HT1080 (cell line): Measurements from ENCODE around the gene RALY. TPM values are rescaled to one million over a fixed set of nuclear protein-coding genes. Genes with fewer than 3 reads are reported as not detected.

ENCODE experiments used
- DNase-seq: peaks from one replicate; pipeline ENCODE4 v3.0.0-alpha.2; 2015; ENCODE audit warnings: low read depth
- polyA plus RNA-seq, 2 experiments: library from polyadenylated mRNA; depleted of rRNA; stranded (reverse); fragments of >200 nt; gene quantifications; 2 replicates each; pipeline ENCODE4 v1.2.3, GENCODE V29; 2015
- total RNA-seq: library from RNA; depleted of rRNA; stranded (reverse); fragments of >200 nt; shearing (Covaris generic); gene quantifications from 2 replicates; pipeline ENCODE4 v1.2.3, GENCODE V29; 2014; rRNA removed

RALY gene
- 99.9 and 128 TPM in 2 replicates for total RNA-seq
- polyA plus RNA-seq (2015; cell fraction: cytosol; rRNA removed), result 163 and 183 TPM in 2 replicates
- polyA plus RNA-seq (2015; cell fraction: nucleus; rRNA removed), result 118 and 128 TPM in 2 replicates

DNA sequence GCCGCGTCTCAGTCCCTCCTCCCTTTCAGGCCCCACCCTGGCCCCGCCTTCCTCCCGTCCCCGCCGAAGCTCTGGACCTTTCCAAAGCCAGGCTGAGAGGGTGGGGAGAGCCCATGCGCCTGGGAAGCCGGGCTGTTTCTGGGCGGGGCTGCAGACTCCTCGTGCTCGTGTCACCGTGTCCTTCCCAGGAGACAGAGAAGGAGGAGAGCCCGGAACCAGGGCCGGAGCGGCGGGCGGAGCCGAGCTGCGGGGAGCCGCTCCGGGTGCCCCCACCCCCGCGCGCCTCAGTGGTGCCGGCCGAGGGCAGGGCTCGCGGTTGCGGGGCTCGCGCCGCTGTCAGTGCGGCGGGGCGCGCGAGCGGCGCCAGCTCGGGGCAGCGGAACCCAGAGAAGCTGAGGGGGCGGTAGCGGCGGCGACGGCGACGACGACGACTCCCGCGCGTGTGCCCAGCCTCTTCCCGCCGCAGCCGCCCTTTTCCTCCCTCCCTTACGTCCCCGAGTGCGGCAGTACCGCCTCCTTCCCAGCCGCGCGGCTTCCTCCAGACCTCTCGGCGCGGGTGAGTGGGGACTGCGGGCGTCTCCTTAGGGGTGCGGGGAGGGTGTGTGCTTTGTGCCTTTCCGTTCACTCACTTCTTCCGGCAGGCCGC, at the start of gene RALY:
RALY (plus strand) TSS at position 336 of the 646 bp plus-strand sequence. CDS start 78,164 bp downstream, outside the sequence.
- DNase-seq, result no peak

- DNase-seq, result peak; percentile 17
Measured at GRCh38 chr20:33944914-33945313, 48.8 kb upstream of the RALY start.

DNA sequence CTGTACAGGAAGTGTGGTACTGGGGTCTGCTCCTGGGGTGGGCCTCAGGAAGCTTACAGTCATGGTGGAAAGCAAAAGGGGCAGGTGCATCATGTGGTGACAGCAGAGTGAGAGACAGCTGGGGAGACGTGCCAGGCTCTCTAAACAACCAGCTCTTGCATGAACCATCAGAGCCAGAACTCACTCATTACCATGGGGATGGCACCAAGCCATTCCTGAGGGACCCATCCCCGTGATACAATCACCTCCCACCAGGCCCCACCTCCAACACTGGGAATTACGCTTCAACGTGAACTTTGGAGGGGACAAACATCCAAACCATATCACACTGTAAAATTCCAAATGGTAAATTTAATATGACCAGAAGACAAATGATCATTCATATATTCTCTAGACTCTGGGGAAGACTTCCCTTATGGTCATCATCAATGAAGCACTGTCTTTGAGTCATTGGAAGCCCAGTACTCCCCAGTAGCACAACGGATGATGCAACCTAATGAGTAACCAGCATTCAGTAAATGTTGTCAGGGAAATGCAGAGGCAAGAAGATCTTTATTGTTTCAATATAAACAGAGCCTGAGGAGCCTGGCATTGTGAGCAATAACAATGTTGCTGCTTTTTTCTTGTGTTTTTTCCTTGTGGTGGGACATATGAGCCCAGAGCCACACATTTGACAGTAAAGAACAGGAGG, 48.2 kb upstream of the RALY start:
- peak; percentile 71 for DNase-seq

DNA sequence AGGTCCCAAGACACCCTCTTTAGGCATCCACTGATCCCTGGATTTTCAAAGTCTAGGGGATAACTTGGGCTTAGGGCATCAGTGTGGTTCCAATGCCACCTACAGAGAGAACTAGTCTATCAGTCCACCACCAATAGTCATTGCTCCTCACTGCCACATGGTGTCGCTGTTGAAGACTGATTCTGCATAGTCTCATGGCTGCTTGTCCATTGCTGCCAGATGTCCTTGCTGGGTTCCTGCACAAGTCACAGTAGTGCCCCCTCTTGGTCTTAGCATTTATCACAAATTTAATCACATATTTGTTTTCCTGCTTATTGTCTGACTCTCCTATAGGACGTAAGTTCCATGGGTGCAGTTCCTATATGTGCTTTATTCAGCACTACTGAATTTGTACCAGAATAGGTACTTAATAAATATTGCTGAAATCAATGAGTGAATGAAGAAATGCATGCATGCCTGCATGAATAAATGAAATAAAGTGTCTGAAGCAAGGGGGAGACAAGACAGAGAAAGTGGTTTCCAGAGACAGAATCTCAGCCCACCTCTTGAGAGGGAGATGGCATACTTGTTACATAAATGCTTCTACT, 45.9 kb upstream of the RALY start:
- peak; percentile 80 for DNase-seq

- DNase-seq, result no peak
Measured at GRCh38 chr20:33948480-33948879, 45.2 kb upstream of the RALY start.

DNA sequence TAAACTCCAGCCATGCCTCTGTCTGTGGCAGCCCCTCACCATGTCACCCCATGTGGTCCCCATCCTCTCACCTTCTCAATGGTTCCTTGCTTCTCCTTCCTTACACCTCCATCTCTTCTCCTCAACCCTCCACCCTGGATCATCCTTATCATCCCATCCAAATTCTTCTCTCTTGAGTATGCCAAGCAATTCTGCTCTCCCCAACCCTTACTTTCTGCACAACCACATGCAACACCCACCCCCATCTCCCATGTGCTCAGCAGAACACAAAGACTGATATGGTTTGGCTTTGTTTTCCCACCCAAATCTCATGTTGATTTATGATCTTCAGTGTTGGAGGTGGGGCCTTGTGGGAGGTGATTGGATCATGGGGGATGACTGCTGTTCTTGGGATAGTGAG, 42.5 kb upstream of the RALY start:
- DNase-seq, result no peak

- no peak for DNase-seq
Measured at GRCh38 chr20:33954504-33954903, 39.2 kb upstream of the RALY start.

GRCh38 chr20:33963751-33964150, 30.0 kb upstream of the RALY start:
- no peak for DNase-seq

DNA sequence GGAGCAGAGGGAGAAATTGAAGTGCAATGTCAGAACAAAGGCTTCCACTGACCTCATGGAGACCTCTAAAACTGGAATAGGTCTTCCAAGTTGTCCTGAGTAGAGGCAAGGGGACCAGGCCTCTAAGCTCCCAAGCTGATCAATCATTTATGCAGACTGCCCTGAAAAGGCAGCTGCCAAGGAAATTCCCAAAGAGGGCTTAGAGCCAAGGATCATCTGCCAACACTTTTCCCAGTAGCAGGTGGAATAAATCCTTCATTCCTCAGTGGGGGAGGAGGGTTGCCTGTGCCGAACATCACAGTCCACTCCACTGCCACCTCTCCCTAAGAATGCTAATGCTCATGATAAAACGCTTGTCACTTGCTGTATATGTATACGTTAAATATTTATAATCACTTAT, 29.3 kb upstream of the RALY start:
- DNase-seq, result no peak

GRCh38 chr20:33967126-33967525, 26.6 kb upstream of the RALY start:
- DNase-seq, result no peak

DNA sequence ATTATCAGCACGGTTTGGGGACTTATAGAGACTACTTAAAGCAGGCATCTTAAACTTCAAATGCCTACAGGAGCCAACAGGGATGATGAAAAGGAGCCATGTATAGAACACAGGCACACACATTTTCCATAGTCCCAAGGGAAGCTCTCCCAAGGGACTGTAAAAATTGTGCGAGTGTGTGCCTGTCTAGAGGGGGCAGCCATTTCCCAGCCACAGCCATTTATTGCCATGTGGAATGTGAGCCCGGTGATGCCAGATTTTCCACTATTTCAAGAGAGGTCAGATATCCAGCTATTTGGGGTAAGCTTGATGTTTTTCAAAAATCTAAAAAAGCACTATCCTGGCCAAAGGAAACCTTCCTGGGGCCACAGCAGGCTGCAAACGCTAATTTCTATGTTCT, 24.1 kb upstream of the RALY start:
- DNase-seq, result no peak

GRCh38 chr20:33970229-33970628, 23.5 kb upstream of the RALY start:
- no peak for DNase-seq

- DNase-seq, result no peak
Measured at GRCh38 chr20:33971147-33971975, 22.4 kb upstream of the RALY start.

- no peak for DNase-seq
Measured at GRCh38 chr20:33976959-33977358, 16.8 kb upstream of the RALY start.

DNA sequence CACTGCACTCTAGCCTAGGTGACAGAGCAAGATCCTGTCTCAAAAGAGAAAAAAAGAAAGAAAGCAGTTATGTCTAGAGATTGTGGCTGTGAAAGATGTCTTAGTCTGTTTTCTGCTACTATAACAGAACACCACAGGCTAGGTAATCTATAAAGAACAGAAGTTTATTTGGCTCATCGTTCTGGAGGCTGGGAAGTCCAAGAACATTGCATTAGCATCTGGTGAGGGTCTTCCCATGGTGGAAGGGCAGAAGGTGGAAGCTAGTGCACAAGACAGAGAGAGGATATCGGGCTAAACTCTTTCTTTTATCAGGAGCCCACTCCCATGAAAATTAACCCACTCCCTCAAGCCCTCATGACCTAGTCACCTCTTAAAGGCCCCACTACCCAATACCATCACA, 16.2 kb upstream of the RALY start:
- no peak for DNase-seq

DNA sequence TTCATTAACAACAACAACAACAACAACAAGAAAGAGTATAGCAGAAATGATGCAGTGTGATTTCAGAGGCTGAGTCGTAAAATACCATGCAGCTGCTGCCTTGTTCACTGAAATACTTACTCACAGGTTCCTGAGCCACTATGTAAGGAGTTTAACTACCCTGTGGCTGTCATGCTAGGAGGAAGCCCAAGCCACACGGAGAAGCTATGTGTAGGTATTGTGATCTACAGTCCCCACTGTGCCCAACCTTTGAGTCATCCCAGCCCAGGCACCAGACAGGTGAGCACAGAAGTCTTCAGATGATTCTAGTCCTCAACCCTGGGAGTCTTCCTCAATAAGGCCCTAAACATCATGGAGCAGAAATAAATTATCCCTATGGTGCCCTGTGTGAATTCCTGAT, 14.6 kb upstream of the RALY start:
- DNase-seq, result no peak

- no peak for DNase-seq
Measured at GRCh38 chr20:33981347-33981746, 12.4 kb upstream of the RALY start.

- no peak for DNase-seq
Measured at GRCh38 chr20:33981964-33982363, 11.7 kb upstream of the RALY start.

DNA sequence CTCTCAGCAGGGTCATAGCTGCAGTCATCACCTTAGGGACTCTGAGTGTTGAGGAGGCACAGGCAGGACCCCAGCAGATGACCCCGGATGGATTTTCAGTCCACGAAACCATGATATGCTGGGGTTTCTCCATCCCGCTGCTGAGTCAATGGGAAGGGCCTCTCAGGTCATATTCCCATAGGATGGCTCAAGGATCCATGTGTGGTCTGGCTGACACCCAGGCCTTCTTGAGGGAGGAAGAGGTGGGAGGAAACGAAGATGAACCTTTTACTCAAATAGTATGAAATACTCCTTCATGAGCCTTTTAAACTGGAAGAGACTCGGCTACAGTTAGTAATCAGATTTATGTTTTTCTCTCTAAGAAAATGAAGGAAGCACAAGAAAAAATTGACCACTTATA, 10.3 kb upstream of the RALY start:
- DNase-seq, result peak; percentile 31

- no peak for DNase-seq
Measured at GRCh38 chr20:33984182-33984719, 9.5 kb upstream of the RALY start.

- no peak for DNase-seq
Measured at GRCh38 chr20:33985280-33985679, 8.4 kb upstream of the RALY start.
